Measurements from ENCODE around the gene FNDC7.
"Not testable (repeated sequence)": the region's sequence is repeated elsewhere in the genome, so short reads cannot be mapped to it uniquely, and the experiment has no call there.

The FNDC7 gene

GRCh38 chr1:108691128-108691941, 21.4 kb upstream of the FNDC7 start:
- H3K4me1 Mint-ChIP-seq: peaks cover 24% of the 10 kb centered on the region
- no peak for ATAC-seq
- DNase-seq (ENCODE audit: low spot score in 2 of 2): no peak
- peak overlapping the region; percentile 99 for H3K27ac Mint-ChIP-seq
- no peaks in the 10 kb centered on the region for H3K9me3 Mint-ChIP-seq
- peak overlapping the region; percentile 97 for H3K4me3 Mint-ChIP-seq
- H3K36me3 Mint-ChIP-seq: peaks cover 46% of the 10 kb centered on the region

DNA sequence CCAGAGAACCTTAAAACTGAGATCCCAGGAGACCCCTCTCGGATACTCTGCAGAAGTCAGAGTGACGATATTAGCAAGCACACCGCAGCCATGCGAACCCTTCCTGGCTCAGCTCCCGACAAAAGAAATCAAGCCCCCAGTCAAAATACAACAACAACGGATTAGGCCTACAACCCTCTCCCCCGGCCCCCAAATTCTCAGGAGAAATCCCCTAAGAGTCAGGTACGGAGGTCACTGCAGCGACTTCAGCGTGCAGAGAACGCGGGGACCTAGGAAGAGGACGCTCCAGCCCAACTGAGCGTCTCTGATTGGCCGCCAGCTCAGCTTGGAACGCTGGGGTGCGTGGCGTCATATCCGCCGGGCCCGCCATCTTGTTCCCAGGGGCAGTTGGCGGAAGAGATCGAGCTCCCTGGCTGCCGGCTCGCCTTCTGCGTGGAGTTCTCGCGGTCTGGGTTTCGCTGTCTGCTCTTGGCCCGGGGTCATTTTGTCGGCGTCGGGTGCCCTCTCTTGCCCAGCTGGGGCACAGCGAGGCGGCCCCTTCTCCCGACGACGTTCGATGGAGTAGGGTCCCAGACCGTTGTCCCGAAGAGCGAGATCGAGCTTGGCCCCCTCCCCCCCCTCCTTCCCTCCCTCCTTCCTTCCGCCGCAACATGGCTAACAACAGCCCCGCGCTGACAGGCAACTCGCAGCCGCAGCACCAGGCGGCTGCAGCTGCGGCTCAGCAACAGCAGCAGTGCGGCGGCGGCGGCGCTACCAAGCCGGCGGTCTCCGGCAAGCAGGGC, 20.6 kb upstream of the FNDC7 start, which contains the start of gene PRPF38B:
Gene PRPF38B, plus strand, starts transcription at position 369 of the 782 bp plus-strand sequence. Its CDS starts 282 bp downstream, at position 651.
- Mint-ChIP-seq H3K27ac (peak within 1 kb of the TSS; percentile 99), H3K4me3 (peak within 1 kb of the TSS; percentile 97), H3K4me1 (peaks cover 24% of the 10 kb centered on the region), H3K36me3 (peaks cover 54% of the 10 kb centered on the region), H3K9me3 (no peaks in the 10 kb centered on the region)
- peak; percentile 95 for ATAC-seq
- peak; percentile 84 to 96 for DNase-seq (ENCODE audit: low spot score in 2 of 2)

- DNase-seq (ENCODE audit: low spot score in 2 of 2) (peak; percentile 63 to 88), ATAC-seq (peak; percentile 85)
- peaks cover 33% of the 10 kb centered on the region for H3K4me1 Mint-ChIP-seq
- H3K36me3 Mint-ChIP-seq: peaks cover 62% of the 10 kb centered on the region
- H3K9me3 Mint-ChIP-seq: no peaks in the 10 kb centered on the region
- peak overlapping the region; percentile 99 for H3K27ac Mint-ChIP-seq
- H3K4me3 Mint-ChIP-seq: peak overlapping the region; percentile 97
Measured at GRCh38 chr1:108692724-108693655, 19.7 kb upstream of the FNDC7 start.

- H3K4me3 Mint-ChIP-seq: peak overlapping the region; percentile 97
- peaks cover 88% of the 10 kb centered on the region for H3K36me3 Mint-ChIP-seq
- ATAC-seq: no peak
- no peaks in the 10 kb centered on the region for H3K9me3 Mint-ChIP-seq
- peak overlapping the region; percentile 99 for H3K27ac Mint-ChIP-seq
- H3K4me1 Mint-ChIP-seq: peaks cover 51% of the 10 kb centered on the region
- no peak for DNase-seq (ENCODE audit: low spot score in 2 of 2)
Measured at GRCh38 chr1:108695535-108695934, 17.2 kb upstream of the FNDC7 start.

DNA sequence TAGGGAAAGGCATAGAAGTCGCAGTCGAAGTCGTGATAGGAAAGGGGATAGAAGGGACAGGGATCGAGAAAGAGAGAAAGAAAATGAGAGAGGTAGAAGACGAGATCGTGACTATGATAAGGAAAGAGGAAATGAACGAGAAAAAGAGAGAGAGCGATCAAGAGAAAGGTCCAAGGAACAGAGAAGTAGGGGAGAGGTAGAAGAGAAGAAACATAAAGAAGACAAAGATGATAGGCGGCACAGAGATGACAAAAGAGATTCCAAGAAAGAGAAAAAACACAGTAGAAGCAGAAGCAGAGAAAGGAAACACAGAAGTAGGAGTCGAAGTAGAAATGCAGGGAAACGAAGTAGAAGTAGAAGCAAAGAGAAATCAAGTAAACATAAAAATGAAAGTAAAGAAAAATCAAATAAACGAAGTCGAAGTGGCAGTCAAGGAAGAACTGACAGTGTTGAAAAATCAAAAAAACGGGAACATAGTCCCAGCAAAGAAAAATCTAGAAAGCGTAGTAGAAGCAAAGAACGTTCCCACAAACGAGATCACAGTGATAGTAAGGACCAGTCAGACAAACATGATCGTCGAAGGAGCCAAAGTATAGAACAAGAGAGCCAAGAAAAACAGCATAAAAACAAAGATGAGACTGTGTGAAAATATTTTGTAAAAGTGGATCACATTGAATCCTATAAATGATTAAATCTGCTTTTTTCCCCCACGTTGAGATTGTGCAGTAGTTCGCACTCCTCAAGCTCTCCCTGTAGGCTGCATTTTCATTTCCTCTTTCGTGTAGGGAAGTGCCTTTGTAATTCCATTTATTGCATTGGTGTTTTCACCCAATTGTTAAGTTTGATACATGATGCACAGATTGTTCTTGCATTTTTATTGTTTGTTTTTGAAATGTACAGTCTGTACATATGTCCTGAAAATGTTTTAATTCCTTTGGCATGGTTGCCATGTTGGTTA, 13.1 kb upstream of the FNDC7 start:
- peak overlapping the region; percentile 52 for H3K4me3 Mint-ChIP-seq
- ATAC-seq (no peak), DNase-seq (ENCODE audit: low spot score in 2 of 2) (no peak)
- H3K4me1 Mint-ChIP-seq: peaks cover 53% of the 10 kb centered on the region
- peak overlapping the region; percentile 82 for H3K27ac Mint-ChIP-seq
- H3K36me3 Mint-ChIP-seq: peaks cover 90% of the 10 kb centered on the region
- no peaks in the 10 kb centered on the region for H3K9me3 Mint-ChIP-seq

GRCh38 chr1:108701176-108701849, 11.4 kb upstream of the FNDC7 start:
- Mint-ChIP-seq H3K9me3 (no peaks in the 10 kb centered on the region), H3K4me3 (no peak overlapping the region), H3K27ac (no peak overlapping the region), H3K36me3 (peaks cover 74% of the 10 kb centered on the region), H3K4me1 (peaks cover 63% of the 10 kb centered on the region)
- ATAC-seq (no peak), DNase-seq (ENCODE audit: low spot score in 2 of 2) (no peak)

DNA sequence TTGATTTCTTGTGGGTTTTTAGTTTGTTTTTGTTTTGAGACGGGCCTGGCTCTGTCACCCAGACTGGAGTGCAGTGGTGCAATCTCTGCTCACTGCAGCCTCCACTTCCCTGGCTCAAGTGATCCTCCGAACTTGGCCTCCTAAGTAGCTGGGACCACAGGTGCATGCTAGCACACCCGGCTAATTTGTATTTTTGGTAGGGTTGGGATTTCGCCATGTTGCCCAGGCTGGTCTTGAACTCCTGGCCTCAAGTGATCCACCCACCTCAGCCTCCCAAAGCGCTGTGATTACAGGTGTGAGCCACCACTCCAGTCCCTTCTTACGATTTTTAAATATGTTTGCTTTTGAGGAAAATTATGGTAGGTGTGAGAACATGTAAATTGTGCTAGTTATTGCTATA, 10.6 kb upstream of the FNDC7 start:
- H3K4me1 Mint-ChIP-seq: peaks cover 63% of the 10 kb centered on the region
- peak overlapping the region; percentile 55 for H3K27ac Mint-ChIP-seq
- H3K9me3 Mint-ChIP-seq; DNase-seq (ENCODE audit: low spot score in 2 of 2); H3K4me3 Mint-ChIP-seq; ATAC-seq: not testable (repeated sequence)
- H3K36me3 Mint-ChIP-seq: peaks cover 66% of the 10 kb centered on the region

- ATAC-seq (peak; percentile 96), DNase-seq (ENCODE audit: low spot score in 2 of 2) (peak in 1 of 2 donors; percentile 64)
- Mint-ChIP-seq H3K9me3 (no peaks in the 10 kb centered on the region), H3K4me3 (peak overlapping the region; percentile 52), H3K36me3 (peaks cover 48% of the 10 kb centered on the region), H3K4me1 (peaks cover 53% of the 10 kb centered on the region), H3K27ac (peak overlapping the region; percentile 75)
Measured at GRCh38 chr1:108703939-108704338, 8.8 kb upstream of the FNDC7 start.

DNA sequence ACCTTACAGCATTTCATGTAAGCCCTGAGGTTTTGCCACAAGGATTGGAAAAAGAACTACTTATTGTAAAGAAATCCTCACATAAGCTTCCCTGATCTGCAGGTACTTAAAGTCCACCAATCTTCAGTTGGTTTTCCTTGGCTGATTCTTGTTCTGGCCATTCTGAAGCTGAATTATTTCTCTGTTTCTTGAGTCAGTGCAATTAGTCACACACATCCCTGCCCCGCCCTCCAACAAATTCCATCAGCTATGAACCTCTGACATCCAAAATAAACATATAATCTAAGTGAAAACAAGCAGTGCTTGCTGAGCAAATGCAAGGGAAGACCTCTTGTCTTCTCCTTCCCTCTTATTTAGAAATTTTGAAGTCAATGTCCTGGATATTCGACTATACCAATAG, 8.2 kb upstream of the FNDC7 start:
- Mint-ChIP-seq H3K9me3 (no peaks in the 10 kb centered on the region), H3K4me1 (peaks cover 53% of the 10 kb centered on the region), H3K27ac (peak overlapping the region; percentile 75), H3K4me3 (peak overlapping the region; percentile 52), H3K36me3 (peaks cover 42% of the 10 kb centered on the region)
- ATAC-seq (no peak), DNase-seq (ENCODE audit: low spot score in 2 of 2) (no peak)

DNA sequence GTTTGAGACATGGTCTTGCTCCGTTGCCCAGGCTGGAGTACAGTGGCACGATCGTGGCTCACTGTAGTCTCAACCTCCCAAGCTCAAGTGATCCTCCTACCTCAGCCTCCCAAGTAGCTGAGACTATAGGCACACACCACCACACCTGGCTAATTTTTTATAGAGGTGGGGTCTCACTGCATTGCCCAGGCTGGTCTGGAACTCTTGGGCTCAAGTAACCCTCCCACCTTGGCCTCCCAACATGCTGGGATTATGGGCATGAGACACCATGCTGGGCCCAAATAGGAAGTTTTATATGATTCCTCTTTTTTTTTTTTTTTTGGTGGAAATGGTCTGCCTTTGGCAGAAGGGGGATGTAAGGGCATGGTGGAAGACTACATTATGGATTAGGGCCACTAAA, 6.1 kb upstream of the FNDC7 start:
- H3K36me3 Mint-ChIP-seq: peaks cover 20% of the 10 kb centered on the region
- H3K4me3 Mint-ChIP-seq: no peak overlapping the region
- ATAC-seq: no peak
- no peak for DNase-seq (ENCODE audit: low spot score in 2 of 2)
- peaks cover 46% of the 10 kb centered on the region for H3K4me1 Mint-ChIP-seq
- H3K9me3 Mint-ChIP-seq: no peaks in the 10 kb centered on the region
- peak overlapping the region; percentile 72 for H3K27ac Mint-ChIP-seq

- H3K4me3 Mint-ChIP-seq: no peak overlapping the region
- H3K9me3 Mint-ChIP-seq: no peaks in the 10 kb centered on the region
- peak; percentile 35 to 79 for DNase-seq (ENCODE audit: low spot score in 2 of 2)
- no peak overlapping the region for H3K27ac Mint-ChIP-seq
- peaks cover 34% of the 10 kb centered on the region for H3K4me1 Mint-ChIP-seq
- ATAC-seq: peak; percentile 84
- H3K36me3 Mint-ChIP-seq: no peaks in the 10 kb centered on the region
Measured at GRCh38 chr1:108708691-108709660, 3.7 kb upstream of the FNDC7 start.

- Mint-ChIP-seq H3K4me3 (no peak overlapping the region), H3K9me3 (no peaks in the 10 kb centered on the region), H3K36me3 (no peaks in the 10 kb centered on the region), H3K27ac (no peak overlapping the region), H3K4me1 (no peaks in the 10 kb centered on the region)
- ATAC-seq (no peak), DNase-seq (ENCODE audit: low spot score in 2 of 2) (no peak)
Measured at GRCh38 chr1:108715932-108716331, 3.2 kb downstream of the FNDC7 start.
